RKO (cell line): Measurements from ENCODE around the gene PTPRT.
"Not testable (repeated sequence)": the region's sequence is repeated elsewhere in the genome, so short reads cannot be mapped to it uniquely, and the experiment has no call there.

Experiments used
- DNase-seq: peaks from one replicate; pipeline ENCODE4 v3.0.0-alpha.2; 2016; ENCODE audit warnings: low spot score

The PTPRT gene

GRCh38 chr20:42281801-42282200 is 907.9 kb downstream of the PTPRT start:
- no peak for DNase-seq

GRCh38 chr20:42276718-42277602 is 912.7 kb downstream of the PTPRT start:
- no peak for DNase-seq

GRCh38 chr20:42274986-42275385 is 914.7 kb downstream of the PTPRT start:
- DNase-seq = no peak

- no peak for DNase-seq
Measured at GRCh38 chr20:42272516-42272915, 917.2 kb downstream of the PTPRT start.

- no peak for DNase-seq
Measured at GRCh38 chr20:42270539-42270938, 919.2 kb downstream of the PTPRT start.

GRCh38 chr20:42267793-42268384 is 921.8 kb downstream of the PTPRT start:
- DNase-seq = no peak

GRCh38 chr20:42261766-42262270 is 927.9 kb downstream of the PTPRT start:
- DNase-seq = no peak

- DNase-seq = no peak
Measured at GRCh38 chr20:42260184-42260583, 929.5 kb downstream of the PTPRT start.

GRCh38 chr20:42259389-42259788 is 930.3 kb downstream of the PTPRT start:
- no peak for DNase-seq

GRCh38 chr20:42258564-42259302 is 931.0 kb downstream of the PTPRT start:
- no peak for DNase-seq

- DNase-seq = no peak
Measured at GRCh38 chr20:42255821-42256220, 933.9 kb downstream of the PTPRT start.

- DNase-seq = no peak
Measured at GRCh38 chr20:42254673-42255072, 935.0 kb downstream of the PTPRT start.

- no peak for DNase-seq
Measured at GRCh38 chr20:42252116-42252515, 937.6 kb downstream of the PTPRT start.

- no peak for DNase-seq
Measured at GRCh38 chr20:42218621-42219374, 970.9 kb downstream of the PTPRT start.

GRCh38 chr20:42214074-42214473 is 975.6 kb downstream of the PTPRT start:
- no peak for DNase-seq

- DNase-seq = no peak
Measured at GRCh38 chr20:42212391-42212790, 977.3 kb downstream of the PTPRT start.

GRCh38 chr20:42206557-42206956 is 983.1 kb downstream of the PTPRT start:
- not testable (repeated sequence) for DNase-seq

GRCh38 chr20:42204109-42204660 is 985.5 kb downstream of the PTPRT start:
- no peak for DNase-seq

GRCh38 chr20:42197599-42197998 is 992.1 kb downstream of the PTPRT start:
- no peak for DNase-seq

GRCh38 chr20:42193119-42193518 is 996.6 kb downstream of the PTPRT start:
- DNase-seq = no peak

- DNase-seq = no peak
Measured at GRCh38 chr20:42192321-42192720, 997.4 kb downstream of the PTPRT start.
